HG02678 (cell line): ENCODE results near the gene ZBTB45.

Experiments
- ATAC-seq: cut with Tn5 transposase; IDR thresholded peaks from one replicate; pipeline ENCODE4 v1.9.1; 2021; ENCODE audit warnings: mild to moderate bottlenecking, moderate library complexity; ENCODE audit not compliant: unreplicated experiment

The ZBTB45 gene

GRCh38 chr19:58555369-58555885, 35.8 kb upstream of the ZBTB45 start:
- ATAC-seq: no peak

GRCh38 chr19:58554494-58555368, 35.1 kb upstream of the ZBTB45 start, which contains the start of gene CHMP2A:
Gene CHMP2A (minus strand): TSS chr19:58555105. CDS start chr19:58554212, 893 bp downstream.
- peak; percentile 35 for ATAC-seq

DNA sequence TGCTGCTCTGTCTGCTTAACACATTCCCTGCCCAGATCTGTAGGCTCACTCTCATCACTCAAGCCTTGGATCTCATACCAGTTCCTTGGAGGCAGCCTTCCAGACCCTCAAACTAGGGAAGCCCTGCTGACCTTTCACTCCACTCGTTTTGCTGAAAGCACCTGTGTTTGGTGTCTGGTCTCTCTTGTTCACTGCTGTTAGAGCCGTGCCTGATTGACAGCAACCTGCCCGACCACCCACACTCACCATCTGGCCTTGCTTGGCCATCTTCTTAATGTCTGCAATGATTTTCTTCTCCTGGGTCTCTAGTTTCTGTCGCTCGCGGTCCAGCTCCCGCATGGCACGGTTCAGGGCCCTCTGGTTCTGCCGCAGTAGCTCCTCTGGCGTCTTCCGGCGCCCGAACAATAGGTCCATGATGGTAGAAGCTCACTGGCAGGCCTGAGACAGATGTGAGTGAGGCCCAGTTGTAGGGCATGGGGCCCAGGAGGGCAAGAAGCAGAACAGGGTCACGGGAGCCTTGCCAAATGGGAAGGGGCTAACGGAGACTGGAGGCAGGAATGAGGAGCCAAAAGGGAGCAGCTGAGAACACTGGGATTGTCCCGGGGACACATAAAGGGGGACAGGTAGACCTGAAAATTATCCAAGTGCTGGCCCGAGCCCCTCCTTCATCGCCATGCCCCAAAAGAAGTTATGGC, 34.3 kb upstream of the ZBTB45 start:
- no peak for ATAC-seq

GRCh38 chr19:58552655-58553054, 33.0 kb upstream of the ZBTB45 start:
- ATAC-seq: no peak

GRCh38 chr19:58551577-58552471, 32.2 kb upstream of the ZBTB45 start:
- no peak for ATAC-seq

- no peak for ATAC-seq
Observed at GRCh38 chr19:58551123-58551497, 31.5 kb upstream of the ZBTB45 start.

DNA sequence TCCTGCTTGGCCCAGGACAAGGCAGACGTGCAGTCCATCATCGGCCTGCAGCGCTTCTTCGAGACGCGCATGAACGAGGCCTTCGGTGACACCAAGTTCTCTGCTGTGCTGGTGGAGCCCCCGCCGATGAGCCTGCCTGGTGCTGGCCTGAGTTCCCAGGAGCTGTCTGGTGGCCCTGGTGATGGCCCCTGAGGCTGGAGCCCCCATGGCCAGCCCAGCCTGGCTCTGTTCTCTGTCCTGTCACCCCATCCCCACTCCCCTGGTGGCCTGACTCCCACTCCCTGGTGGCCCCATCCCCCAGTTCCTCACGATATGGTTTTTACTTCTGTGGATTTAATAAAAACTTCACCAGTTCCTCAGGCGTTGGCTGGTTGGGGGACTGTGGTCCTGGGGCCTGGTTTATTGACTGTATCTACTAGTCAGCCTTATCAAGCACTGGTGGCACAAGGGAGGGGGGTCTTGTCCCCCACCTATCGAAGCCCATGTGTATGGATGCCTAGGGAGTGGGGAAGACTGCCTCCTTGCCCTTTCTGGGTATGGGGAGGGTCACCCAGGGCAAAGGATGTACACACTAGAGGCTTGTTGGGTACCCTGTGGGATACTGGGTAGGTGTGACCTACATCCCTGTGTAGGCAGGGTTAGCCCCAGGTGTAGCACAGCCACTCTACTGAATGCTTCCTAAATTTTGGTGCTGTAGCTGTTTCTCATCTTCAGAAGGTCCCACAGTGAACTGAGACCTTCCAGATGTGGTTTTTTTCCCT, 30.9 kb upstream of the ZBTB45 start:
- ATAC-seq: no peak

GRCh38 chr19:58549664-58550361, 30.2 kb upstream of the ZBTB45 start:
- ATAC-seq: no peak

DNA sequence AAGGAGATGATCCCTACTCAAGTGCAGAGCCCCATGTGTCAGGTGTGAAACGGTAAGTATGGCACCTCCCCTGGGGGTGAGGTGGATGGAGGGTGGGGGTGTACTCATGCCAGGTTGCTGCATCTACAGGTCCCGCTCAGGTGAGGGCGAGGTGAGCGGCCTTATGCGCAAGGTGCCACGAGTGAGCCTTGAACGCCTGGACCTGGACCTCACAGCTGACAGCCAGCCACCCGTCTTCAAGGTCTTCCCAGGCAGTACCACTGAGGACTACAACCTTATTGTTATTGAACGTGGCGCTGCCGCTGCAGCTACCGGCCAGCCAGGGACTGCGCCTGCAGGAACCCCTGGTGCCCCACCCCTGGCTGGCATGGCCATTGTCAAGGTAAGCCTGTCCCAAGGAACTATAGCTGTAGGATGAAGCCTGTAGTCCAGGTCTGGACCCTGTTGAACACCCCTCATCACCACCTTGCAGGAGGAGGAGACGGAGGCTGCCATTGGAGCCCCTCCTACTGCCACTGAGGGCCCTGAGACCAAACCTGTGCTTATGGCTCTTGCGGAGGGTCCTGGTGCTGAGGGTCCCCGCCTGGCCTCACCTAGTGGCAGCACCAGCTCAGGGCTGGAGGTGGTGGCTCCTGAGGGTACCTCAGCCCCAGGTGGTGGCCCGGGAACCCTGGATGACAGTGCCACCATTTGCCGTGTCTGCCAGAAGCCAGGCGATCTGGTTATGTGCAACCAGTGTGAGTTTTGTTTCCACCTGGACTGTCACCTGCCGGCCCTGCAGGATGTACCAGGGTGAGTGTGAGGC, 29.5 kb upstream of the ZBTB45 start:
- no peak for ATAC-seq

DNA sequence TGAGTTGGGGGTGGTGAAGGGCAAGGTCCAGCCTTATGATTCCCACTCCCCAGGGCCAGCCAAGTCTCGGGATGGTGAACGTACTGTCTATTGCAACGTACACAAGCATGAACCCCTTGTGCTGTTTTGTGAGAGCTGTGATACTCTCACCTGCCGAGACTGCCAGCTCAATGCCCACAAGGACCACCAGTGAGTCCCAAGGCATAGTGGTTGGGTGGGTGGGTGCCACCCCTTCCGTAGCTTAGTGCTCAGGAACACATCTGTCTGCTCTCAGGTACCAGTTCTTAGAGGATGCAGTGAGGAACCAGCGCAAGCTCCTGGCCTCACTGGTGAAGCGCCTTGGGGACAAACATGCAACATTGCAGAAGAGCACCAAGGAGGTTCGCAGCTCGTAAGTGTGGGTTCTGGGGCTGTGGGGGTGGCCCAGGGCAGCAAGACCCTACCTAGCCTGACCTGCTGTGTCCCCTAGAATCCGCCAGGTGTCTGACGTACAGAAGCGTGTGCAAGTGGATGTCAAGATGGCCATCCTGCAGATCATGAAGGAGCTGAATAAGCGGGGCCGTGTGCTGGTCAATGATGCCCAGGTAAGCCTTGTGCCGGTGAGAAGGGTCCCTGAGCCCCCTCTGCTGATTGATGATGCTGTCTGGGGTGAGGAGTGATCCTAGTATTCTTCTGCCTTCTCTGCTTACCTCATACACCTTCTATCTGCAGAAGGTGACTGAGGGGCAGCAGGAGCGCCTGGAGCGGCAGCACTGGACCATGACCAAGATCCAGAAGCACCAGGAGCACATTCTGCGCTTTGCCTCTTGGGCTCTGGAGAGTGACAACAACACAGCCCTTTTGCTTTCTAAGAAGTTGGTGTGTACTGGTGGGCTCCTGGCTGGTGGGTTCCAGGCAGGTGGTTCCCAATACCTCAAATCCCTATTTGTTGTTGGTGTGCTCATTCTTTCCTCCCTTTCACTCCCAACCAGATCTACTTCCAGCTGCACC, 28.0 kb upstream of the ZBTB45 start:
- ATAC-seq: no peak

DNA sequence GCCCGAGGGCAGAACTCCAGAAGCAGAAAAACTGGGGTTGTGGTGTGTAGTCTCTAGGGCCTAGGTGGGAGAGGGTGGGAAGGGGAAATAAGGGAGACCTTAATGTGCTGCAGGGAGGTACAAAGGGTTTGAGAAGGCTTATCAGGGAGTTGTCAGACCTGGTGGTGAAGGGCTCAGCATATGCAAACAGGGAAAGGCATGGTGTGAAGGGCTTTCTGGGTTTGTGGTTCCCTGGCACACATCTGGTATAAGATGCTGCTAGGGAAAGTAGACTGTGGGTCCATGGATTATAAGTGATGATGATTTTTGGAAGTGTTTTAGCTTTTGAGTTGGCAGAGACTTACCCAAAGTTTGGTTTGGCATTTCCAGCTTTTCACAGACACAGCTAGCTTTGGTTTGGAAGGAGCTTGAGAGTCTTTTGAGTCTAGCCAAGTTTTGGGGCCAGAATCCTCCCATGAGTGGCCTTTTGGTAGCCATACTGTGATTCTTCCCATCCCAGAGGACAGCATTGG, 26.5 kb upstream of the ZBTB45 start:
- no peak for ATAC-seq

- no peak for ATAC-seq
Observed at GRCh38 chr19:58545286-58546018, 25.8 kb upstream of the ZBTB45 start.

DNA sequence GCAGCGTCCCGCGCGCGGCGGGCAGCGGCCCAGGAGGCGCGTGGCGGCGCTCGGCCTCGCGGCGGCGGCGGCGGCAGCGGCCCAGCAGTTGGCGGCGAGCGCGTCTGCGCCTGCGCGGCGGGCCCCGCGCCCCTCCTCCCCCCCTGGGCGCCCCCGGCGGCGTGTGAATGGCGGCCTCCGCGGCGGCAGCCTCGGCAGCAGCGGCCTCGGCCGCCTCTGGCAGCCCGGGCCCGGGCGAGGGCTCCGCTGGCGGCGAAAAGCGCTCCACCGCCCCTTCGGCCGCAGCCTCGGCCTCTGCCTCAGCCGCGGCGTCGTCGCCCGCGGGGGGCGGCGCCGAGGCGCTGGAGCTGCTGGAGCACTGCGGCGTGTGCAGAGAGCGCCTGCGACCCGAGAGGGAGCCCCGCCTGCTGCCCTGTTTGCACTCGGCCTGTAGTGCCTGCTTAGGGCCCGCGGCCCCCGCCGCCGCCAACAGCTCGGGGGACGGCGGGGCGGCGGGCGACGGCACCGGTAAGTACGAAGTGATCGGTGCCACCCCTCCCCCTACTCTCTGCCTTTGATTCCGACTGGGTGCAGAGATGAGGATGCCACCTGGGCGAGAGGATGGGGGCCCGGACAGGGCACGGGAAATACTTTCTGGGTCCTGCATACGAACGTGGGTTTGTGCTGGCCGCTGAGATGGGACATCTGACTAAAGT, 25.1 kb upstream of the ZBTB45 start:
- peak; percentile 53 for ATAC-seq

DNA sequence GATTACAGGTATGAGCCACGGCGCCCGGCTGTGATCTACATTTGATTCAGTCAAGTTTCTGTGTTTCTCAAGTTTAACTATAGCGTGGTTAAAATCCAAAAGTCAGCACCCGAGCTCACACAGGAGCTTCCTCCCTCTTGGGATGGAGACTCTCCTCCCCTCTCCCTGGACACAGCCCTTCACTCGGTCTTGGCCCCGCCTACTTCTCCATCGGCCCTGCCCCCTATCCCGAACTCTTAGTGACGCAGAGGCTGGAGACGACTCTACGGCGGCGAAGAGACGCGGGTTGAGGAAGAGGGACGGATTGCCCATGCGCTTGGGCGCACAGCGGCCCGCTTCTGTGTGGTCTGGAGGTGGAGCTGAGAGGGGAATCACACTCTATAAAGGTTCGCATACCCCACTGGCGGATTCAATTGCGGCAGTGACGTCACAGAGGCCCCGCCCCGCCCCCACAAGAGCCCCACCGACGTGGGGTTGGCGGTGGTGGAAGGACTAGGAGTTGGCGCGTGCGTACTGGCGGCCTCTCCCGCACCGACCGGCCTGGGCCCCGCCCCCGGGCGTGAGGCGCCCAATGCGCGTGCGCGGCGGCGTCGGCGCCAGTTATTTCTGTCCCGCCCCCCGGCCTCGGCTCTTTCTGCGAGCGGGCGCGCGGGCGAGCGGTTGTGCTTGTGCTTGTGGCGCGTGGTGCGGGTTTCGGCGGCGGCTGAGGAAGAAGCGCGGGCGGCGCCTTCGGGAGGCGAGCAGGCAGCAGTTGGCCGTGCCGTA, 24.4 kb upstream of the ZBTB45 start, which contains the start of gene TRIM28:
TSS of gene TRIM28 (plus strand) at position 239 of the 765 bp plus-strand sequence. CDS start 694 bp downstream, outside the sequence.
- ATAC-seq: peak; percentile 76
